GM12872 (cell line): ENCODE data around the gene BRD7.

ENCODE experiments used
- TF ChIP-seq, protein P1 (sequence below): IDR thresholded peaks from 3 replicates; pipeline ENCODE4 v1.5.1; 2011; ENCODE audit warnings: low read depth, mild to moderate bottlenecking, low read length, moderate library complexity; ENCODE audit not compliant: insufficient read depth

The BRD7 gene

DNA sequence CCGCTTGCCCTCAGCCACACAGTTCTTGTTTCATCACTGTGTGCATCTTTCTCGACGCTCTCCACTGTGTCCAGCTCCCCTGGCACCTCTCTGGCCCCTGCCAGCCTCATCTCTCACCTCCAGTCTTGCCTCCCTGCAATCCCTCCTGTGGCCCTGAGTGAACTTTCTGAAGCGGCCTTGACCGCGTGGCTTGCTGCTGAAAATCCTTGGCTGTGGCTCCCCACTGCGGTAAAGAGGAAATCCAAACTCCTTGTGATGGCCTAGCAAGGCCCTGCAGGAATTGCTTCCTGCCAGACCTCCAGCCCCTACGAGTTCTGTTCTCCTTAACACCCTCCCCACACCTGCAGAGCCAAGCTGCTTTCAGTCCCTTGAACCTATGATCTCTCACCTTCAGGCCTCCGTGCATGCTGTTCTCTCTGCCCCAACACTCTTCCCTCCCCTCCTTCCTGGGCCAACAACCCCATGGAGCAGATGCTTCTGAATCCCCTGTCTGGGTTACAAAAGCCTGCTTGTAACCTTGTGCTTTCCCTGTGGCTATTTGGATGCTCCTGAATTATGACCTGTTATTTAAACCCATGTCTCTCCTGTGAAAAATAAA, 33.6 kb upstream of the BRD7 start:
- TF ChIP-seq, protein P1, sequence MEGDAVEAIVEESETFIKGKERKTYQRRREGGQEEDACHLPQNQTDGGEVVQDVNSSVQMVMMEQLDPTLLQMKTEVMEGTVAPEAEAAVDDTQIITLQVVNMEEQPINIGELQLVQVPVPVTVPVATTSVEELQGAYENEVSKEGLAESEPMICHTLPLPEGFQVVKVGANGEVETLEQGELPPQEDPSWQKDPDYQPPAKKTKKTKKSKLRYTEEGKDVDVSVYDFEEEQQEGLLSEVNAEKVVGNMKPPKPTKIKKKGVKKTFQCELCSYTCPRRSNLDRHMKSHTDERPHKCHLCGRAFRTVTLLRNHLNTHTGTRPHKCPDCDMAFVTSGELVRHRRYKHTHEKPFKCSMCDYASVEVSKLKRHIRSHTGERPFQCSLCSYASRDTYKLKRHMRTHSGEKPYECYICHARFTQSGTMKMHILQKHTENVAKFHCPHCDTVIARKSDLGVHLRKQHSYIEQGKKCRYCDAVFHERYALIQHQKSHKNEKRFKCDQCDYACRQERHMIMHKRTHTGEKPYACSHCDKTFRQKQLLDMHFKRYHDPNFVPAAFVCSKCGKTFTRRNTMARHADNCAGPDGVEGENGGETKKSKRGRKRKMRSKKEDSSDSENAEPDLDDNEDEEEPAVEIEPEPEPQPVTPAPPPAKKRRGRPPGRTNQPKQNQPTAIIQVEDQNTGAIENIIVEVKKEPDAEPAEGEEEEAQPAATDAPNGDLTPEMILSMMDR = no peak

DNA sequence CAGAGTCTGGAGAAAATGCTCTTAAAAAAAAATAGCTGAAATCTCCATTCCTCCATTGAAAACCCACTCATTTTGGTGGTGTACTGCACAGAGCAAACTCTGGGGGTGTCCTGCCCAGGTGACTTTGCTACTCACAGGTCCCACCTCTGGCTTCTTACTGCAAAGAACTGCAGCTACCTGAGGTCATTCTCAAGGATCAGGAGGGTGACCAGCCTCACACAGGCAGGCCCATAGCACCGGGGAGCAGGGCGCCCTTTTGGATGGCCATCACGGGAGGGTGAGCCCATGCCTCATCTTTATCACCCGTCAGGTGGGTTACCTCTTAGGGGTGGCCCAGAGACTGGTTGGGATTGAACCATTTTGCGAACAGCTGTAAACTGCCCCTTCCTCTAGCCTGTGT, 32.6 kb upstream of the BRD7 start:
- TF ChIP-seq, protein P1 = no peak

DNA sequence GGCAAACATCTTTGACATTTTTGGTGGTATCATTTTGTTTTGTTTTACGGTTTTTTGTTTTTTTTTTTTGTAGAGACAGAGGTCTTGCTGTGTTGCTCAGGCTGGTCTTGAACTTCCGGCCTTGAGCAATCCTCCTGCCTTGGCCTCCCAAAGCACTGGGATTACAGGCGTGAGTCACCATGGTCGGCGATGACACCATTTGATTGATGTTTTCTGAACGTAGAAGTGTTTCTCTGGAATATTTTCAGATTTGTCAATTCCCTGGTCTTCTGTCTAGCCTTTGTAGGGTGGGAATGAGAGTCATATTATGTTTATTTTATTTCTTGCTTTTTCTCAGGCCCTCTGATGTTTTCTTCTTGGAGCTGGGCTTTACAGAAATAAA, 32.2 kb upstream of the BRD7 start:
- TF ChIP-seq, protein P1 = no peak

DNA sequence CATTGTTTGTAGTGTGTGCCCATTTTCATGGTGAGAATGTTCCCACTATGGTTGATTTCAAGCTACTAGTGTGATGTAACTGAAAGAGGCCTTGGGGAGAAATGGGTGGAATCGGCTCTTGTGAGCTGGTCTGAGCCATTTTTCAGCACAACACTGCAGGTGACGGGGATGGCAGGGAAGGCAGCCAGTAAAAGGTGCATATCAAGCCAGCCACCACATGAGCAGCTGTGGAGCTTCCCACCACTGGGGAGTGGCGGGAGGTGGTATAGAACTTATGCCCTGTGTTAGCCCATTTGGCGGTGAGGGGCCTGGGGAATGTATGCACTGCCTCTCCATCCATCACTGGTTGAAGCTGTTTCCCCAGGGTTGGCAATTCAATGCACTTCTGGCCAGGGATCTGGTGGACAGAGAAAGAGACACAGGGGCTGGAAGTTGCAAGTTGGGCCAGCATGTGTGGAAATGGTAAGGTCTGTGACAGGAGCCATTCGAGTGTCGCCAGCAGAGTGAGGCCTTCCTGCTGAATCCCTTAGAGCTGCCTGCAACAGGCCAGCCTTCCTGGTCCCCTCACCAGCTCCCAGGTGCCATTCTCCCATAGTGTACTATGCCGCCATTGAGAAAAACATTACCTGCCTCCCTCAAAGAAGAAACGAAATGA, 31.7 kb upstream of the BRD7 start:
- TF ChIP-seq, protein P1 = no peak

DNA sequence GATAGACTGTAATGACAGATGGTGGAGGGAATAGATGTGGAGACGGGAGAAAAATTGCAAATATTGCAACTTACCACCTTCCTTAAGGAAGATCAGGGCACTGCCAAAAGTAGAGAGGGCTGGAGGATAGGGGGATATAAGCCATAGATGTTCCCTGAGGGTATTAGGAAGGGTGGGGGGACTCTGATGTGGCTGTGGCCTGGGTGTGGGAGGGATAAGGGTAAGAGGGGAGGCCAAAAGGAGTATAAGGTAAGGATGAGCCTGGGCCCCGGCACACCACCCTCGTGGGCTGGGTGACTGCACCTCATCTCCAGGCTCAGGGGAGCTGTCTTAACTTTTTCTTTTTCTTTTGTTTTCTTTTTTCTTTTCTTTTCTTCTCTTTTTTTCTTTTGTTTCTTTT, 30.6 kb upstream of the BRD7 start:
- TF ChIP-seq, protein P1 = no peak

DNA sequence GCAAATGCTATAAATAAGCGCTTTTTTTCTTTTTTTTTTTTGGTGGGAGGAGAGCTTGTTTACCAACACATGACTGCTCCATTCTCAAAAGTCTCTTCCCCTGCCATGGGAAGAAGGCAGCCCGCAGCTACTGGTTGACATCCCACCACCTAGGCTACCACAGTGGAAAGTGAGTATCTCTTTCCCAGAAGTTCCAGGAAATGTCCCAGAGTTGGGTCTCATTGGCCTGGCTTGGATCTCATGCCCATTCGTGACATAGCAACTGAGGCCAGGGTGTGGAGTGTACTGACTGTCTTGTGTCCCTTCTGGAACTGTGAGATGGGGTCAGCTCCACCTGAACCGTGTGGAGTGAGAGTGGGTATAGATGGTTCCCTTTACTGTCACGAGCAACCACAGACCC, 29.5 kb upstream of the BRD7 start:
- TF ChIP-seq, protein P1 = no peak

DNA sequence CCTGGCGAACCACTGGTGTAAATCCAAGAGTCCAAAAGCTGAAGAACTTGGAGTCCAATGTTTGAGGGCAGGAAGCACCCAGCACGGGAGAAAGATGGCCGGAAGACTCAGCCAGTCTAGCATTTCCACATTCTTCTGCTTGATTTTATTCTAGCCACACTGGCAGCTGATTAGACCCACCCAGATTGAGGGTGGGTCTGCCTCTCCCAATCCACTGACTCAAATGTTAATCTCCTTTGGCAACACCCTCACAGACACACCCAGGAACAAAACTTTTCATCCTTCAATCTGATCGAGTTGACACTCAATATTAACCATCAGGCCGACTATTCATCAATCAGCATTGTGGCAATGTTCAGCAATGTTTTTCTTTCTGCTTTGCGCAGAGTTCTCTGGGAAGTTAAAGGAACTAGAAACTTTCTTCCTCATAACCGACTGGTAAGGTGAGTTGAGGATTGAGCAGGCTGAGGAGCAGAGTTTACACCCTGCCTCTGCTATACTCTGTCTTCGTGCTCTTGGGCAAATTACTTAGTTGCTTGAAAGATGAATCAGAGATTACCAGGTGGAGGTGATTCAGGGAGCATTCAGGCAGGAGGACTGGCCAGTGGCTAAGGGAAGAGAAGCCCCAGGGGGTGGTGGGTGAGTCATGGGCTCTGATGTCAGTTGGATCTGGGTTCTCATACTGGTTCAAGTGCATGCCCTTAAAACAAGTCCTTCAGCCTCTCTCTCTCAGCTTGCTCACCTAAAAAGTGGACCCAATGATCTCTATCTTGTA, 28.2 kb upstream of the BRD7 start:
- TF ChIP-seq, protein P1 = no peak
